Endothelial cell of umbilical vein (primary cell): ENCODE measurements around the gene ENO4. TPM values are rescaled to one million over a fixed set of nuclear protein-coding genes. Genes with fewer than 3 reads are reported as not detected.

Experiments used
- BruUV-seq: library from RNA; stranded (reverse); fragments of 400-500 nt; replicated peaks from 2 replicates; lab custom pipeline; 2021; lab: Mats Ljungman, UMichigan
- CTCF ChIA-PET: fragments of 300-600, 350-600 bp; sonication (Branson Sonifier 250); formaldehyde crosslinking; loops from one replicate; lab custom pipeline; 2021; ENCODE audit warnings: antibody characterized with exemption, inconsistent platforms; lab: Charles Lee
- POLR2A ChIA-PET: fragments of 300-600, 350-600 bp; sonication (Branson Sonifier 250); formaldehyde crosslinking; loops from one replicate; lab custom pipeline; 2021; ENCODE audit warnings: antibody characterized with exemption, inconsistent platforms; lab: Charles Lee
- DNase-seq: peaks from one replicate; pipeline ENCODE4 v3.0.0-alpha.2; 2011; ENCODE audit warnings: low read depth, low spot score
- FAIRE-seq: peaks from 2 replicates; lab custom pipeline; 2011; peaks lifted over from hg19 to GRCh38; lab: Jason Lieb, UNC
- H2AFZ ChIP-seq: 2 replicates; pipeline ENCODE4 v1.6.0; 2012; ENCODE audit warnings: low read depth, low read length, control low read depth, inconsistent platforms
- H3K27ac ChIP-seq: 2 replicates; pipeline ENCODE4 v1.5.1; 2011; ENCODE audit warnings: low read depth, mild to moderate bottlenecking, control low read depth, low read length, moderate library complexity; ENCODE audit not compliant: insufficient read depth
- H3K27me3 ChIP-seq, 2 experiments: 2 replicates each; pipeline versions ENCODE4 v1.6.0 to v1.6.1; 2011; ENCODE audit warnings: low read length in 2 of 2, mixed read lengths in 1 of 2; ENCODE audit not compliant: control insufficient read depth in 2 of 2, insufficient read depth in 2 of 2
- H3K36me3 ChIP-seq, 2 experiments: 2 replicates in 1 of 2; 3 replicates in 1 of 2; pipeline ENCODE4 v1.5.1; 2011; ENCODE audit warnings: low read length in 2 of 2, mild to moderate bottlenecking in 1 of 2, moderate library complexity in 1 of 2; ENCODE audit not compliant: control insufficient read depth in 2 of 2, insufficient read depth in 2 of 2; ENCODE audit errors: extremely low read depth in 1 of 2
- H3K4me1 ChIP-seq: 3 replicates; pipeline ENCODE4 v1.5.1; 2011; ENCODE audit warnings: mild to moderate bottlenecking, low read length; ENCODE audit not compliant: control insufficient read depth, insufficient read depth; ENCODE audit errors: extremely low read depth
- H3K4me2 ChIP-seq: 2 replicates; pipeline ENCODE4 v1.6.1; 2011; ENCODE audit warnings: low read length, control low read depth, mixed read lengths; ENCODE audit not compliant: insufficient read depth
- H3K4me3 ChIP-seq, 3 experiments: fragments of 200-600 bp in 1 of 3; sonication (generic), shearing (Covaris generic) in 1 of 3; replicated peaks in 1 of 3; 2 replicates each; pipeline ENCODE4 v1.5.1; 2011 to 2016; ENCODE audit warnings: control low read depth in 3 of 3, low read length in 3 of 3, mild to moderate bottlenecking in 2 of 3, inconsistent platforms in 1 of 3, low read depth in 1 of 3, moderate library complexity in 1 of 3; ENCODE audit not compliant: insufficient read depth in 1 of 3
- H3K79me2 ChIP-seq: 2 replicates; pipeline ENCODE4 v1.6.0; 2012; ENCODE audit warnings: low read length, inconsistent platforms; ENCODE audit not compliant: control insufficient read depth, insufficient read depth
- H3K9ac ChIP-seq: replicated peaks from 2 replicates; pipeline ENCODE3; 2011; ENCODE audit warnings: low read length, control low read depth; ENCODE audit not compliant: insufficient read depth; ENCODE audit errors: extremely low read depth
- H3K9me1 ChIP-seq: replicated peaks from 3 replicates; pipeline ENCODE4 v1.6.0; 2011; ENCODE audit warnings: mild to moderate bottlenecking, low read length; ENCODE audit not compliant: control insufficient read depth, insufficient read depth; ENCODE audit errors: extremely low read depth
- H3K9me3 ChIP-seq: replicated peaks from 2 replicates; pipeline ENCODE4 v1.5.1; 2012; ENCODE audit warnings: low read length, inconsistent platforms; ENCODE audit not compliant: control insufficient read depth, insufficient read depth
- H4K20me1 ChIP-seq: replicated peaks from 2 replicates; pipeline ENCODE3; 2011; ENCODE audit warnings: mild to moderate bottlenecking, low read length; ENCODE audit not compliant: control insufficient read depth, insufficient read depth; ENCODE audit errors: extremely low read depth
- CTCF ChIP-seq, 2 donors: IDR thresholded peaks; 1 replicate in 1 of 2; 2 replicates in 1 of 2; pipeline ENCODE4 v1.5.1; 2011; ENCODE audit warnings: low read length in 2 of 2, mild to moderate bottlenecking in 2 of 2, moderate library complexity in 2 of 2, control low read depth in 1 of 2, inconsistent platforms in 1 of 2, low read depth in 1 of 2; ENCODE audit not compliant: insufficient read depth in 1 of 2; ENCODE audit errors: extremely low read depth in 1 of 2
- EZH2 ChIP-seq: IDR thresholded peaks from 2 replicates; pipeline ENCODE4 v1.6.1; 2012; ENCODE audit warnings: borderline replicate concordance, low read depth, mild to moderate bottlenecking, moderate library complexity, low read length, inconsistent platforms; ENCODE audit not compliant: severe bottlenecking
- FOS ChIP-seq: IDR thresholded peaks from 2 replicates; pipeline ENCODE4 v1.6.1; 2011; ENCODE audit warnings: mild to moderate bottlenecking, low read length, moderate library complexity, borderline replicate concordance; ENCODE audit not compliant: insufficient read depth
- GATA2 ChIP-seq: IDR thresholded peaks from 2 replicates; pipeline ENCODE4 v1.7.0; 2011; ENCODE audit warnings: low read depth, mild to moderate bottlenecking, moderate library complexity, mixed read lengths, low read length; ENCODE audit not compliant: insufficient read length, insufficient read depth
- JUN ChIP-seq: IDR thresholded peaks from 2 replicates; pipeline ENCODE4 v1.6.1; 2011; ENCODE audit warnings: borderline replicate concordance, low read depth; ENCODE audit not compliant: insufficient read length, insufficient read depth
- MAX ChIP-seq: IDR thresholded peaks from 2 replicates; pipeline ENCODE4 v1.6.1; 2011; ENCODE audit not compliant: insufficient read depth, insufficient read length
- MYC ChIP-seq: IDR thresholded peaks from one replicate; pipeline ENCODE4 v1.6.1; 2011; ENCODE audit warnings: mild to moderate bottlenecking, low read depth, low read length
- POLR2A ChIP-seq: IDR thresholded peaks from 2 replicates; pipeline ENCODE4 v1.6.1; 2012; ENCODE audit warnings: low read depth, mild to moderate bottlenecking, control low read depth, low read length
- POLR2AphosphoS5 ChIP-seq: IDR thresholded peaks from 2 replicates; pipeline ENCODE4 v1.6.1; 2012; ENCODE audit warnings: low read depth, mild to moderate bottlenecking, control low read depth, low read length, moderate library complexity; ENCODE audit not compliant: insufficient read depth
- dilution Hi-C: fragments of 300-500 bp; cut with MboI; formaldehyde crosslinking; loops from one replicate; pipeline ENCODE4 v1.15.0; 2019; ENCODE audit warnings: low sequenced_read_pairs; ENCODE audit not compliant: extremely low pct_ligation_motif_present
- intact Hi-C: fragments of 100-400 bp; cut with micrococcal nuclease; formaldehyde crosslinking; loops from one replicate; pipeline ENCODE4 v1.10.0; 2022
- polyA plus RNA-seq, 4 experiments: library from polyadenylated mRNA; depleted of rRNA in 3 of 4; stranded (reverse) in 3 of 4; unstranded in 1 of 4; fragments of >200 nt; gene quantifications; 2 replicates each; pipeline versions ENCODE4 v1.2.1 to v1.2.3, GENCODE V29; 2011 to 2012; ENCODE audit warnings: missing spikeins in 1 of 4
- total RNA-seq: library from RNA; stranded (reverse); gene quantifications from 2 replicates; pipeline ENCODE4 v1.2.3, GENCODE V29; 2021

ENO4 gene
- total and polyA plus RNA-seq, 2 donors (not counting 3 experiments of a cell fraction or from before 2014, with no cell fraction given) = 0.08 TPM; not detected in 1

GRCh38 chr10:116877391-116877790 is 28.1 kb downstream of the ENO4 start:
- TF ChIP-seq GATA2 (no peak), FOS (no peak), EZH2 (no peak), POLR2A (no peak), JUN (no peak), MAX (no peak), POLR2AphosphoS5 (no peak), CTCF (IDR thresholded peaks at IDR 0.05; ENCODE audit: extremely low read depth in 1 of 2, insufficient read depth in 1 of 2, low read depth in 1 of 2, low read length in 2 of 2) (no peak), MYC (no peak)
- peaks cover 2 to 3% of the 10 kb centered on the region in 2 experiments for H3K27me3 ChIP-seq
- no peaks in the 10 kb centered on the region for H4K20me1 ChIP-seq
- no peaks in the 10 kb centered on the region for H3K36me3 ChIP-seq
- H3K4me1 ChIP-seq = no peaks in the 10 kb centered on the region
- no peak overlapping the region for H3K9ac ChIP-seq
- intact Hi-C loops = no loop called here
- ChIA-PET CTCF (interaction anchor here (1.5 to 1.6 kb wide), 2 partner anchors 12 to 298 kb away, joined by 3 to 5 read pairs; no protein-coding TSS in a partner anchor), POLR2A (no interaction called here)
- H3K9me1 ChIP-seq = no peaks in the 10 kb centered on the region
- H3K27ac ChIP-seq = no peak overlapping the region
- no TSS peak for BruUV-seq
- FAIRE-seq (no peak), DNase-seq (no peak)
- H3K9me3 ChIP-seq = no peaks in the 10 kb centered on the region
- H3K4me2 ChIP-seq = no peak overlapping the region
- no peak overlapping the region for H3K4me3 ChIP-seq
- no peaks in the 10 kb centered on the region for H3K79me2 ChIP-seq
- no peak overlapping the region for H2AFZ ChIP-seq
- dilution Hi-C loops = no loop called here
